ENCODE measurements around the gene AK1. TPM values are rescaled to one million over a fixed set of nuclear protein-coding genes. Genes with fewer than 3 reads are reported as not detected.
A peak's percentile ranks its signal among the peaks of the same experiment; 100 is the strongest.

AK1 gene
- total and polyA plus RNA-seq, 2 of the 13 experiments (the other 11 are each of a cell fraction or from before 2014, with no cell fraction given): 19.1 to 32.8 TPM

DNA sequence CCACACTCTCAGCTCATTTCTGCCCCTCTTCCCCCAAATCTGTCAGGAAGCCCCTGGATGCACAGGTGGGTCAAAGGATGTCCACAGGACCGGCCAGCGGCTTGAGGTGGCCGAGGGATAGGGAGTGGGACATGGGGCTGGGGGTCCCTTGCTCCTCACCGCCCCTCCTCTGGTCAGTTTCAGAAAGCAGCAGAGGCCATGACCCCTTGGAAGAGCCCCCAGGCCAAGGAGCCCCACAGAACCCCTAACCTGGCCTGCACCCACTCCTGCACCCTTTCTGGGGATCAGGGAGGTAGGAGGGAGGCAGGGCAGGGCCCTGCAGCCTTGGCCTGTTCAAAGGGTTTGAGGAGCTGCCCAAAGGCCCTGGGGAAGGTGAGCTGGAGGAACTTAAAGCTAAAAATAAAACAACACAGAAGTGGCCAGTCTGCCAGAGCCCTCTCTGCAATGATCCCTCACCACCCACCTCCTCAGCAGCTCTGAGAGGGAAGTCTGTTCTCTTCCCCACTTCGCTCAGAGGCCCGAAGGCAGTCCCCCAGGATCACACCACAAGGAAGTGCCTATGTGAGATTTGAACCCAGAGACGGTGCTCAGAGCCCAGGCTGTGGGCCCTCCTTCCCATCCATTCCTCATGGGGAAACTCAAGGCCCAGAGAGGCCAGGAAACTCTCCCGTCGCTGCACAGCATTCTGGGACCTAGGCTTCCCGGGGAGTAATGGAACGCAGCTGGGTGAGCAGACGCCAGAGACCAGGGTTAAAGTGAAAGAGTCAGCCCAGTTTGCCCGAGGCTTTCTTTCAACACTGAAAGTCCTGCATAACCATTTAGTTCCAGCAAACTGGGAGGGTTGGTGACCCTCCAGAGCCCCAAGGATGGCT is 23.9 kb downstream of the AK1 start:
- ChIA-PET CTCF (ENCODE audit: low intra/inter-chr PET ratio, low total read pairs) (no interaction called here), POLR2A (no interaction called here)
- Histone ChIP-seq H3K4me3 (replicated peaks in 1 of 3; ENCODE audit: insufficient read depth in 1 of 3, low read depth in 2 of 3, low read length in 3 of 3) (peak overlapping the region in 2 of 3 experiments; percentile 8 to 9; a peak in 2 of 6 replicates), H4K20me1 (ENCODE audit: insufficient read depth, low read length) (no peaks in the 10 kb centered on the region), H3K9ac (ENCODE audit: insufficient read depth, low read depth, low read length) (no peak overlapping the region), H3K36me3 (replicated peaks in 1 of 2; ENCODE audit: control insufficient read depth in 1 of 2, insufficient read depth in 2 of 2, low read length in 2 of 2) (no peaks in the 10 kb centered on the region), H3K9me3 (ENCODE audit: low read length) (0 out of 2 replicates have a peak, but pooled peaks cover 7% of the 10 kb centered on the region), H3K4me1 (ENCODE audit: insufficient read depth, low read length) (peaks cover 70% of the 10 kb centered on the region), H3K27me3 (ENCODE audit: control insufficient read depth in 1 of 2, insufficient read depth in 2 of 2, low read length in 2 of 2) (0 out of 5 replicates have a peak, but pooled peaks cover 0 to 1% of the 10 kb centered on the region in 2 experiments), H2AFZ (ENCODE audit: low read length) (no peak overlapping the region), H3K79me2 (ENCODE audit: insufficient read depth, low read length) (no peaks in the 10 kb centered on the region), H3K4me2 (ENCODE audit: low read depth, low read length) (no peak overlapping the region; the same call in 1 of the 2 replicates), H3K27ac (ENCODE audit: extremely low read length, insufficient read depth, low read length) (no peak overlapping the region)
- in situ Hi-C loops (cut with HindIII; ENCODE audit: extremely low pct_ligation_motif_present, low pct_unique_long_range_greater_than_20kb) (no loop called here), intact Hi-C loops (cut with micrococcal nuclease; ENCODE audit: unreplicated experiment) (no loop called here)
- FAIRE-seq: no peak
- no peak for DNase-seq (ENCODE audit: low spot score)
- WGBS (ENCODE audit: low lambda C conversion rate): 83% methylated on average over 6 of the region's 13 CpGs
- no TSS peak for BruUV-seq (replicated peaks)
- no peak for ATAC-seq
- TF ChIP-seq ZNF768 (CRISPR knock-in tag; IDR thresholded peaks at IDR 0.05) (peak; percentile 96), THAP11 (CRISPR knock-in tag; IDR thresholded peaks at IDR 0.05) (no peak), HOXA9 (CRISPR knock-in tag; IDR thresholded peaks at IDR 0.05; ENCODE audit: borderline replicate concordance) (no peak), MZF1 (CRISPR knock-in tag; IDR thresholded peaks at IDR 0.05; ENCODE audit: borderline replicate concordance) (no peak), ZMYM3 (CRISPR knock-in tag; IDR thresholded peaks at IDR 0.05) (peak; percentile 63)
- TF ChIP-seq, protein P1, sequence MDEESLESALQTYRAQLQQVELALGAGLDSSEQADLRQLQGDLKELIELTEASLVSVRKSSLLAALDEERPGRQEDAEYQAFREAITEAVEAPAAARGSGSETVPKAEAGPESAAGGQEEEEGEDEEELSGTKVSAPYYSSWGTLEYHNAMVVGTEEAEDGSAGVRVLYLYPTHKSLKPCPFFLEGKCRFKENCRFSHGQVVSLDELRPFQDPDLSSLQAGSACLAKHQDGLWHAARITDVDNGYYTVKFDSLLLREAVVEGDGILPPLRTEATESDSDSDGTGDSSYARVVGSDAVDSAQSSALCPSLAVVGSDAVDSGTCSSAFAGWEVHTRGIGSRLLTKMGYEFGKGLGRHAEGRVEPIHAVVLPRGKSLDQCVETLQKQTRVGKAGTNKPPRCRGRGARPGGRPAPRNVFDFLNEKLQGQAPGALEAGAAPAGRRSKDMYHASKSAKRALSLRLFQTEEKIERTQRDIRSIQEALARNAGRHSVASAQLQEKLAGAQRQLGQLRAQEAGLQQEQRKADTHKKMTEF (CRISPR knock-in tag; IDR thresholded peaks at IDR 0.05): no peak

All from HepG2 (cell line).